HepG2 (cell line): ENCODE data around the gene ATP4A. TPM values are rescaled to one million over a fixed set of nuclear protein-coding genes. Genes with fewer than 3 reads are reported as not detected.

ENCODE experiments used
- ATAC-seq: fragments of 200-7000 bp; cut with Tn5 transposase; 3 replicates; pipeline ENCODE4 v1.9.1; 2020; ENCODE audit warnings: mild to moderate bottlenecking, moderate library complexity
- BruUV-seq: library from RNA; stranded (reverse); fragments of 400-500 nt; replicated peaks from 2 replicates; lab custom pipeline; 2021; lab: Mats Ljungman, UMichigan
- CTCF ChIA-PET: fragments of 300-600 bp; formaldehyde crosslinking; extraction: SDS; loops from one replicate; lab custom pipeline; 2021; ENCODE audit warnings: low total read pairs, inconsistent platforms, low intra/inter-chr PET ratio; lab: Yijun Ruan, JAX
- POLR2A ChIA-PET: fragments of 350-600 bp; sonication (Branson Sonifier 250); formaldehyde crosslinking; loops from one replicate; lab custom pipeline; 2020; ENCODE audit warnings: antibody characterized with exemption, inconsistent platforms; lab: Yijun Ruan, JAX
- DNase-seq: peaks from one replicate; pipeline ENCODE4 v3.0.0-alpha.2; 2015; ENCODE audit warnings: low spot score
- FAIRE-seq: peaks from 3 replicates; lab custom pipeline; 2011; peaks lifted over from hg19 to GRCh38; lab: Jason Lieb, UNC
- H2AFZ ChIP-seq: one replicate; pipeline ENCODE4 v1.6.1; 2011; ENCODE audit warnings: low read length, inconsistent platforms
- H3K27ac ChIP-seq: fragments of 300-600 bp; 3 replicates; pipeline ENCODE4 v1.8.0; 2011; ENCODE audit warnings: mixed run types, mild to moderate bottlenecking, mixed read lengths, low read length, inconsistent platforms; ENCODE audit not compliant: insufficient read depth; ENCODE audit errors: extremely low read length
- H3K27me3 ChIP-seq, 2 experiments: fragments of 200-600 bp in 1 of 2; 2 replicates in 1 of 2; 3 replicates in 1 of 2; pipeline versions ENCODE4 v1.6.0 to v1.8.0; 2011; ENCODE audit warnings: low read length in 2 of 2, mild to moderate bottlenecking in 2 of 2, moderate library complexity in 2 of 2, inconsistent platforms in 1 of 2; ENCODE audit not compliant: insufficient read depth in 2 of 2, control insufficient read depth in 1 of 2
- H3K36me3 ChIP-seq, 2 experiments: fragments of 200-600 bp in 1 of 2; replicated peaks in 1 of 2; 2 replicates in 1 of 2; 3 replicates in 1 of 2; pipeline versions ENCODE4 v1.5.1 to v1.8.0; 2011; ENCODE audit warnings: low read length in 2 of 2, inconsistent platforms in 1 of 2; ENCODE audit not compliant: insufficient read depth in 2 of 2, control insufficient read depth in 1 of 2
- H3K4me1 ChIP-seq: 2 replicates; pipeline ENCODE4 v1.5.1; 2012; ENCODE audit warnings: low read length, inconsistent platforms; ENCODE audit not compliant: insufficient read depth
- H3K4me2 ChIP-seq: 2 replicates; pipeline ENCODE4 v1.6.0; 2011; ENCODE audit warnings: low read depth, low read length, inconsistent platforms
- H3K4me3 ChIP-seq, 3 experiments: fragments of 200-600 bp in 1 of 3; sonication (generic), shearing (Covaris generic) in 1 of 3; replicated peaks in 1 of 3; 2 replicates each; pipeline ENCODE4 v1.5.1; 2011 to 2016; ENCODE audit warnings: low read length in 3 of 3, inconsistent platforms in 2 of 3, low read depth in 2 of 3, mild to moderate bottlenecking in 2 of 3, control low read depth in 1 of 3, mixed read lengths in 1 of 3; ENCODE audit not compliant: insufficient read depth in 1 of 3
- H3K79me2 ChIP-seq: one replicate; pipeline ENCODE4 v1.6.1; 2011; ENCODE audit warnings: low read length, inconsistent platforms; ENCODE audit not compliant: insufficient read depth
- H3K9ac ChIP-seq: 2 replicates; pipeline ENCODE4 v1.6.0; 2011; ENCODE audit warnings: mild to moderate bottlenecking, low read depth, low read length, inconsistent platforms; ENCODE audit not compliant: insufficient read depth
- H3K9me3 ChIP-seq: 2 replicates; pipeline ENCODE4 v1.5.1; 2012; ENCODE audit warnings: mild to moderate bottlenecking, low read length
- H4K20me1 ChIP-seq: 2 replicates; pipeline ENCODE4 v1.6.0; 2011; ENCODE audit warnings: inconsistent platforms, mild to moderate bottlenecking, low read length, moderate library complexity; ENCODE audit not compliant: insufficient read depth
- CTCF ChIP-seq: sonication (generic); formaldehyde crosslinking; IDR thresholded peaks from 2 replicates; pipeline ENCODE4 v1.5.0; 2020; ENCODE audit warnings: mild to moderate bottlenecking, missing genetic modification reagents, moderate library complexity
- U2AF2 ChIP-seq: fragments of 200-400 bp; formaldehyde crosslinking; IDR thresholded peaks from 2 replicates; pipeline ENCODE4 v1.6.1; 2017; ENCODE audit warnings: low read depth, mild to moderate bottlenecking, low read length
- ZFP91 ChIP-seq: sonication (generic); formaldehyde crosslinking; IDR thresholded peaks from 2 replicates; pipeline ENCODE4 v1.9.0; 2022; ENCODE audit warnings: missing genetic modification reagents, mild to moderate bottlenecking, borderline replicate concordance
- ZNF143 ChIP-seq: sonication (generic); formaldehyde crosslinking; IDR thresholded peaks from 2 replicates; pipeline ENCODE4 v1.4.0; 2020; ENCODE audit warnings: missing genetic modification reagents
- WGBS: methylation state at CpG from one replicate; pipeline ENCODE4 v1.1.6; 2017; ENCODE audit warnings: low lambda C conversion rate; 5-methylcytosine and 5-hydroxymethylcytosine counted together
- in situ Hi-C: cut with HindIII; loops from 2 replicates; pipeline ENCODE4 v1.10.0; 2017; ENCODE audit warnings: low pct_unique_long_range_greater_than_20kb; ENCODE audit not compliant: extremely low pct_ligation_motif_present
- intact Hi-C: fragments of 100-400 bp; cut with micrococcal nuclease; formaldehyde crosslinking; loops from one replicate; pipeline ENCODE4 v1.10.0; 2022; ENCODE audit not compliant: unreplicated experiment
- polyA plus RNA-seq, 8 experiments: library from polyadenylated mRNA; depleted of rRNA in 3 of 8; stranded (reverse) in 7 of 8; unstranded in 1 of 8; fragments of >200 nt; fragmentation: Illumina TruSeq in 4 of 8; extraction: Trizol in 4 of 8; gene quantifications; 2 replicates each; pipeline versions ENCODE4 v1.2.1 to v1.2.3, GENCODE V29; 2011 to 2016; ENCODE audit warnings: low read depth in 4 of 8, missing spikeins in 1 of 8, mixed read lengths in 1 of 8; ENCODE audit not compliant: insufficient read depth in 1 of 8
- total RNA-seq, 5 experiments: library from RNA; depleted of rRNA; stranded (reverse); fragments of >200 nt; fragmentation: Illumina TruSeq; extraction: Trizol; gene quantifications; 2 replicates each; pipeline ENCODE4 v1.2.3, GENCODE V29; 2016; ENCODE audit warnings: low read depth in 1 of 5
- TF ChIP-seq, protein P1 (sequence below): sonication (generic); formaldehyde crosslinking; IDR thresholded peaks from 2 replicates; pipeline ENCODE4 v1.4.0; 2020; ENCODE audit warnings: missing genetic modification reagents, borderline replicate concordance

The ATP4A gene
- total and polyA plus RNA-seq, 2 of the 13 experiments (the other 11 are each of a cell fraction or from before 2014, with no cell fraction given) = 0.08 to 0.11 TPM

GRCh38 chr19:35551091-35551810, 12.2 kb downstream of the ATP4A start:
- Histone ChIP-seq H4K20me1 (no peaks in the 10 kb centered on the region), H3K27ac (no peak overlapping the region), H3K4me2 (no peak overlapping the region), H3K4me3 (no peak overlapping the region), H3K36me3 (peaks cover 0 to 3% of the 10 kb centered on the region in 2 experiments; a peak in 3 of 5 replicates), H3K27me3 (peaks cover 0 to 14% of the 10 kb centered on the region in 2 experiments; a peak in 1 of 5 replicates), H3K9ac (no peak overlapping the region), H3K9me3 (no peaks in the 10 kb centered on the region), H2AFZ (no peak overlapping the region), H3K79me2 (peaks cover 7% of the 10 kb centered on the region), H3K4me1 (peaks cover 51% of the 10 kb centered on the region)
- CTCF ChIA-PET = no interaction called here
- DNase-seq (no peak), FAIRE-seq (no peak), ATAC-seq (no peak)
- no TSS peak for BruUV-seq
- 87% methylated on average over 21 of the region's 21 CpGs for WGBS
- TF ChIP-seq CTCF (CRISPR knock-in tag) (no peak), ZFP91 (CRISPR knock-in tag) (no peak), ZNF143 (CRISPR knock-in tag) (no peak), U2AF2 (no peak)
- TF ChIP-seq, protein P1, sequence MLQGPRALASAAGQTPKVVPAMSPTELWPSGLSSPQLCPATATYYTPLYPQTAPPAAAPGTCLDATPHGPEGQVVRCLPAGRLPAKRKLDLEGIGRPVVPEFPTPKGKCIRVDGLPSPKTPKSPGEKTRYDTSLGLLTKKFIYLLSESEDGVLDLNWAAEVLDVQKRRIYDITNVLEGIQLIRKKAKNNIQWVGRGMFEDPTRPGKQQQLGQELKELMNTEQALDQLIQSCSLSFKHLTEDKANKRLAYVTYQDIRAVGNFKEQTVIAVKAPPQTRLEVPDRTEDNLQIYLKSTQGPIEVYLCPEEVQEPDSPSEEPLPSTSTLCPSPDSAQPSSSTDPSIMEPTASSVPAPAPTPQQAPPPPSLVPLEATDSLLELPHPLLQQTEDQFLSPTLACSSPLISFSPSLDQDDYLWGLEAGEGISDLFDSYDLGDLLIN (CRISPR knock-in tag) = no peak
- POLR2A ChIA-PET = interaction anchor here (0.5 kb wide), 1 partner anchor 46 kb away, joined by 3 read pairs; no protein-coding TSS in a partner anchor
- in situ Hi-C loops (no loop called here), intact Hi-C loops (loop anchor here (10.0 kb wide), 2 partner anchors 64 to 94 kb away; partner anchors contain the start of genes COX6B1, ETV2 and HAUS5)
